Measurements from ENCODE around the gene TP53TG5.
A peak's percentile ranks its signal among the peaks of the same experiment; 100 is the strongest.

Gene TP53TG5

DNA sequence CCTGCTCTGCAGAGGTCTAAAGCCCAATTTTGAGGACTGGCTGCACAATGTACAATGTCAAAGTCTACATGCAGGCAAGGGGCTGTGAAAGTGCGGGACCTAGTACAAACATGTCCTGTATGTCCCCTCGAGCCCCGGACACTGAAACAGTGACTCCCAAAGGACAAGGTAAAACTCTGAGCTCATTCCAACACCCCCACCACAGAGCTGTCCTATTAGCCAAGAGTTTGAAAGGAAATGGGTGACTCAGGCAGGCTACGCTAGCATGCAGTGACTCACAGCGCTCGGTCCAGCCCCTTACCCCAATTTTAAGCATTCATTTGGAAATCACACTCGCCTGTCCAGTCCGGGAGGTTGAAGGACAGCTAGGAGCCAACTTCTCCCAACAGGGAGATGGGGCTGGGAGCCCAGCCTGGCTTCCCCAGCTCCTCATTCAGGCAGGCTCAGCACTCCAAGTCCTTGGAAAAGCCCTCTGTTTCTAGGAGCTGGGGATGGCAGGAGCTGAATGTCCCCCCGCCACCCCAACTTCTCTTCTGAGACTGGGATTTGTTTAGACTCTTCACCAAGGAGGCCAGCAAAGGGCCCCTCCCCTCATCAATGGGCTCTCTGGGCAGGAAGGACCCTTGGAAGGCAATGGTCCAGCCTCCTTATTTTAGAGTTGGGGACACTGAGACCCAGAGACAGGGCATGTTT lies 33.8 kb downstream of the TP53TG5 start:
- DNase-seq, result no peak

GRCh38 chr20:45343532-45344167 lies 34.5 kb downstream of the TP53TG5 start:
- DNase-seq, result peak; percentile 35

GRCh38 chr20:45342855-45343531 lies 35.1 kb downstream of the TP53TG5 start:
- DNase-seq, result no peak

GRCh38 chr20:45341939-45342854 lies 35.9 kb downstream of the TP53TG5 start:
- DNase-seq, result peak; percentile 44

DNA sequence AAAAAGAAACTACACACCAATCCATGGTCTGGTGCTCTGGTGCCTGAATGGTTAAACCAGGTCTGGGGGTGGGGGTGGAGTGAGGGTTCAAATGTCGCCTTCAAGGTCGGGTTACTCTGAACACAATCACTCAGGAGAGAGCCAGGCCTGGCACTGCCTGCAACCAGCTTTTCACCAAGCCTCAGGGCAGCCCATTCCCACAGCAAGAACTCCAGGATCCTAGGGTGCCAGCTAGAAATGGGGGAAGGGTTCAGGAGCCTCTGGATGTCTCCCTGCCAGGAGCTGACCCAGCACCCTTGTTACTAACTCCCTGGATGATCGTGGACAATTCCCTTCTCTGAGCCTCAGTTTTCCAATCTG lies 36.6 kb downstream of the TP53TG5 start:
- no peak for DNase-seq

- no peak for DNase-seq
These were observed 37.2 kb downstream of the TP53TG5 start for GRCh38 chr20:45340951-45341350.

DNA sequence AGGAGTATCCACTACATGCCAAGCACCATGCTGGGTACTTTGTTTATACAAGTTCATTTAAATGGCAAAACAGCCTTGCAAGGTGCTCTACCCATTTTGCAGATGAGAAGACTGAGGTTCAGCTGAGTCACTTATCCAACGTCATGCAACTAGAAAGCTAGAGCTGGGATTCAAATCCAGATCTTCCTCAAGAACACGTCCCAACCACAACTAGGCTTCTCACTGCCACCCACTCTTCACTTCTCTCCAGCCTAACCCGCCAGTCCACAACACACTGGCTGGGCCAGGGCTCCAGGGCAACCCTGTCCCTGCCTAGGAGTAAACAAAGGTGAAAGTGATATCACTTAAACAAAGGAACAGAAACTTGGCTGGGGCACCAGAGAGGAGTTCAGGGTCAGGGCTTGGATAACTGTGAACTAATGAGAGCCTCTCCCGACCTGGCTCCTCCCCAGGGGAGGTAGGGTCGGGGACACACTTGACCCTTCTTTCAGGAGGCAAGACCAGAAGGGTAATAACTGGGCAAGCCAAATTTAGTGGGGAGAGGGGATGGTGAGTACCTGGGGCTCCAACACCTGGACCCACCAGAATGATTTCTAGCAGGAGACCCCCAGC lies 37.8 kb downstream of the TP53TG5 start:
- DNase-seq, result no peak

- DNase-seq, result no peak
These were observed 38.3 kb downstream of the TP53TG5 start for GRCh38 chr20:45339799-45340198.

- DNase-seq, result no peak
These were observed 39.0 kb downstream of the TP53TG5 start for GRCh38 chr20:45339084-45339483.

DNA sequence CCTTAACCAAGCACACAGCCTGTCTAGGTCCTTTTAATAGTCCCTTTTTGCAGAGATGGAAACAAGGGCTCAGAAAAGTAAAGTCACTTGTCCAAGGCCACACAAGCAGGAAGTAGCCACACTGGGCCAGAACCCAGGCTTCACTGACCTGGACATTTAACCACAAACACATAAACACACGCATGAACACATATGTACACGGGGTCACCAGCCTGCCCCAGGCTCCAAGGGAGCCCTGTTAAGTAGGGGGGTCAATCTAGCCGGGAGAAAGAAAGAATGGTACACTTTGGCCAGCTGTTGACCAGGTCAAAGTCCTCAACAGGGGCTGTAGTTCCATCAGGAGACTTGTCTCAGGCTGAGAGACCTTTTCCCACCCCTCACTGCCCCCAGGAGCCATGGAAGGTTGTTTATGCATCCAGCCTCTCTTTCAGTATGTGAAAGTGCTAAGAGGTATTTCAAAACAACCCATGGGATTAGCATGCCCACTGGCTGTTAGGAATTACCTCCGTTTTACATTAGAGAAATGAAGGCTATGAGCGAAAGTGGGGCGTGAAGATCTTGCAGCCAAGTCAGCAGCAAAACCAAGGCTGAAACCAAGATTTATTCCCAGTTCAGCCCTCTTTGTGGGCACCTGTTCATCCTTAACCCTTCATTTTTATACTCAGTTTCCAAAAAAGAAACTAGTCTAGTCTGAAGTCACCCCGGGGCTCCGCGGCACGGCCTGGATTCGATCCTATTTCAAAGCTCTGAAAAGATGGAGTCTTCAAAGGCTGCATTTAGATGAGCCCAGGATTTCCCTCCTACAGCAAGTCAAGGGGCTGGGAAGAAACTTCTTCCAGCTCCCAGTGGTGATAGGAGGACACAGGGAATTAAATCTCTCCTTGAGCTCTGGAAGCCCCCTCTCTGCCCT lies 39.7 kb downstream of the TP53TG5 start:
- DNase-seq, result no peak

- no peak for DNase-seq
These were observed 40.6 kb downstream of the TP53TG5 start for GRCh38 chr20:45337367-45338120.

GRCh38 chr20:45336530-45337366 lies 41.4 kb downstream of the TP53TG5 start:
- DNase-seq, result no peak

- DNase-seq, result no peak
These were observed 47.6 kb downstream of the TP53TG5 start for GRCh38 chr20:45330476-45330875.

DNA sequence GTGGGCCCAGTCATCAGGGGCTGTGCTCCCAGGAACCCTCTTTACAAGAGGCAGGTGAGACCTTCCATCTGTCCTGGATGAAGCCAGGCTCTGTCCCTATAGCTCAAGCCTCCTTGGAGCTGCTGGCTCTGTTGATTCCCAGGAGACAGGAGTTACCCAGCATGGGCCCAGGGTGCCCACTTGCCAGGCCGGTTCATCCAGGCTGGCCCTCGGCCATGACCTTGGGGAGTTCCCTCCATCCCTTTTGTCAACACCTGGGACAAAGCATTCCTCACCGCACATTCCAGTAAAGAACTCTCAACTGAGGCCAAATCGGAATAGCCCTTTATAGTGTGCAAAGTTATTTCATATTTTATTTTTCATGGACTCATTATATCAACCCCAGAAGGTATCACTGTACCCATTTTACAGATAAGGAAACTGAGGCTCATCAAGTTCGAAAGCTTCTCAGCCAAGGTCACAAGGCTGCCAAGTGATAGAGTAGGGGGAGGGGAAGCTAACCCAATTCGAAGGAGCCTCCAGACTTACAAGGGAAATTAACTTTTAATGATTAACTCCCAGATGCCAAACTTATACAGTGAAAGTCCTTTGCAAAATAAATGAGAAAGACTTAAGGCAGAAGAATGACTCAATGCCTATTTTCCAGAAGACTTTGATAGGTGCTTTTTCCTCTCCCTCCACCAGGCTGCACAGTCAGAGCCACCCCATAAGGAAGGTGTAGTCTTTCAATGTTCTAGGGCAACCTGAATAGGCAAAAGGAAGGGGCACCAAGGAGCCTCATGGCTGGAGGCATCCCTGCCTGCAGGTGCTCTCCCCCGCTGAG lies 48.4 kb downstream of the TP53TG5 start:
- DNase-seq, result no peak

DNA sequence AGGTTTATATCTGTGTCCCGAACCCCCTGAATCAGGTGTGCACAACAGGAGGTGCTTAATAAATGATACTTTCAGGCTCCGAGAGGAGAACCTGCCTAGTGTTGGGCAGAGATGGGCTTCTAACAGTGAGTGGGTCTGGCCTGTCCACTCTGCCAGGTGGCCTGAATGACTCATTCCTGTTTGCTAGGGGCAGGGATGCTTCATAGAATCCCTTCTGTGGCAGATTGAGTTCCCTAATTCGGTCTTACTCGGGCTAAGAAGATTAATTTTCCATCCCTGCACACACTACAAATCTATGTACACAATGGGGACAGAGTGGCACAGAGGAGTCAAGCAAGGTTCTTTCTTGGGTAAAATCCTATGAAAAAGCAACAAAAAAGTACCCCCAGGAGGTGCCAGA lies 49.7 kb downstream of the TP53TG5 start:
- no peak for DNase-seq

GRCh38 chr20:45325371-45325770 lies 52.8 kb downstream of the TP53TG5 start:
- no peak for DNase-seq

GRCh38 chr20:45323731-45324130 lies 54.4 kb downstream of the TP53TG5 start:
- DNase-seq, result no peak

DNA sequence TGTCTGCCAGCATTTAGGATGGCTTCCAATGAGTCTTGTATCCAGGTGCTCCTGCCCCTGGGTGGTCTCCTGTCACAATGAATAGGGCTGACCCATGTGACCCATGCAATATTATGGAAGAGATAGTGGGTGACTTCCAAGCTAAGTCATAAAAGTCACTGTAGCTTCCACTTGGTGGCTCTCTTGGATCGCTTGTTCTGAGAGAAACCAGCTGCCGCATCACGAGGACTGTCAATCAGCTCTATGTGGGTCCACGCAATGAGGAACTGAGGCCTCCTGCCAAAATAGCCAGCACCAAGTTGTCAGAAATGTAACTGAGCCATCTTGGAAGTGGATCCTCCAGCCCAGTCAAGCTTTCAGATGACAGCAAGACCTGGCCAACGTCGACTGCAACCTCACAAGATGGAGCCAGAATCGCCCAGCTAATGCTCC lies 55.2 kb downstream of the TP53TG5 start:
- peak; percentile 92 for DNase-seq
